Measurements from ENCODE around the gene BTBD7.

The BTBD7 gene

DNA sequence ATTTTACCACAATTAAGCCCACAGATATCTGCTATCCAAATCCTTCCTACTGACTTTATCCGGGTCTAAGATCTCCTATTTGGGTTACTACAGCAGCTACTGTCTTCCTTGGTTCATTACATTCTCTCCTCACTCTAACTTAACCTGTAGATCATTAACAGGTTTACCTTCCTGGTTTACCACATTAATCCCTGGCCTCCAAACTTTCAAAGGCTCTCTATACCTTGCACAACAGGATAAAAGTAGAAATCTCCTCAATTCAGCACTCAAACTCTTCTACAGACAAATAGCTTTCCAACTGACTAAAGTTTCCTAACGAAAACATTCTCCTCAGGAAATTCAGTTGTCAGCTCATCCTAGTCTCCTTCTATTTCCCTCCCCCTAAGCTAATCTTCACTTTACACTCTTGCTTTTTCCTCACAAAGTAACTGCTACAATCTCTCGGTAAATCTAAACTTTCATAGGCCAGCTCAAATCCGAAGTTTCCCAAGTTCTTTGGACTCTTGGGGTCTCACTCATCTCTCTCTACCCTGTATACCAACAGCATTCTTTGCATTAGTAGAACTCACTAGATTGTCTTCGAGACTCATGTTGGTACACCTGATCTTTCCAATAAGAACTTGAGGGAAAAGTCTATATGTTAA, 2.7 kb downstream of the BTBD7 start:
- DNase-seq (ENCODE audit: low read depth) = no peak

DNA sequence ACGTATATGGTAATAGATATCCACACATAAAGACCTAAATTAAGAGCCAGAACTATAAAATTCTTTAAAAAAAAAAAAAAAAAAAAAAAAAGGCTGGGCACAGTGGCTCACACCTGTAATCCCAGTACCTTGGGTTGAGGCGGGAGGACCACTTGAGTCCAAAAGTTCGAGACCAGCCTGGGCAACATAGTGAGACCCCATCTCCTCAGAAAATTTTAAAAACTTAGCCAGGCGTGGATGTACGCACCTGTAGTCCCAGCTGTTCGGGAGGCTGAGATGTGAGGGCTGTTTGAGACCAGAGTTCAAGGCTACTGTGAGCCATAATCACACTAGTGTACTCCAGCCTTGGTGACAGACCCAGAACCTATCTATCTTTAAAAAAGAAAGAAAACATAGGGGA, 4.3 kb downstream of the BTBD7 start:
- no peak for DNase-seq (ENCODE audit: low read depth)

DNA sequence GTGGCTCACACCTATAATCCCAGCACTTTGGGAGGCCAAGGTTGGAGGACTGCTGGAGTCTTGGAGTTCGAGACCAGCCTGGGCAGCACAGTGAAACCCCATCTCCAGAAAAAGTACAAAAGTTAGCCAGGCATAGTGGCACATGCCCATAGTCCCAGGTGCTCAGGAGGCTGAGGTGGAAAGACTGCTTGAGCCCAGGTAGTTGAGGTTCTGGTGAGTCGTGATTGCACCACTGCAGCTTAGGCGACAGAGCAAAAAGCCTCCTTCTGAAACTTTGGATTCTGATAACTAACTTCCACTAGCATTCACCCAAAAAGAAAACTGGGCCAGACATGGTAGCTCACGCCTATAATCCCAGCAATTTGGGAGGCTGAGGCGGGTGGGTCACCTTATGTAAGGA, 6.6 kb downstream of the BTBD7 start:
- DNase-seq (ENCODE audit: low read depth) = no peak

DNA sequence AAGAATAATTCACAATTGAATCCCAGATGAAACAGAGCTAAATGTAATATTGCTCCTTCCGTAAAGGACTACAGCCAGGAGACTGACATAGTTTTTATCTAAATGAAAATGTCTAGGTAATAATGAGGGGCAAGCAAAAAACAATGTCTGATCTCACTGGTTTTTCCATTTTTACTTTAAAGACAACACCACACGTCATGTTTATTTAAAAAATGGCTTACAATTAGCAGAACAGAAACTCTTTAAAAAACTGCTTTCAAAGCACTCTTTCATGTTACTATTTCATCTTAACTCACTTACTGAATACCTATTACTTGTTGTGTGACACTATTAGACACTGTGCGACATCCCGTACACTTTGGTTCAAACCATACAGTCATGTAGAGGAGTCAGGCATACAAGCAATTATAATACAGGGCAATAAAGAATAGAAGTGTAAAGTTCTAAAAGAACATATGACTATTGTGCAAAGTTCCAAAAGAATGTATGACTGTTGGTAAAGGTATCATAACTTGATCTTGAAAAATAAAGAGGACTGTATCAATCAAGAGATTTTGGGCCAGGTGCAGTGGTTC, 9.1 kb downstream of the BTBD7 start:
- DNase-seq (ENCODE audit: low read depth) = no peak

DNA sequence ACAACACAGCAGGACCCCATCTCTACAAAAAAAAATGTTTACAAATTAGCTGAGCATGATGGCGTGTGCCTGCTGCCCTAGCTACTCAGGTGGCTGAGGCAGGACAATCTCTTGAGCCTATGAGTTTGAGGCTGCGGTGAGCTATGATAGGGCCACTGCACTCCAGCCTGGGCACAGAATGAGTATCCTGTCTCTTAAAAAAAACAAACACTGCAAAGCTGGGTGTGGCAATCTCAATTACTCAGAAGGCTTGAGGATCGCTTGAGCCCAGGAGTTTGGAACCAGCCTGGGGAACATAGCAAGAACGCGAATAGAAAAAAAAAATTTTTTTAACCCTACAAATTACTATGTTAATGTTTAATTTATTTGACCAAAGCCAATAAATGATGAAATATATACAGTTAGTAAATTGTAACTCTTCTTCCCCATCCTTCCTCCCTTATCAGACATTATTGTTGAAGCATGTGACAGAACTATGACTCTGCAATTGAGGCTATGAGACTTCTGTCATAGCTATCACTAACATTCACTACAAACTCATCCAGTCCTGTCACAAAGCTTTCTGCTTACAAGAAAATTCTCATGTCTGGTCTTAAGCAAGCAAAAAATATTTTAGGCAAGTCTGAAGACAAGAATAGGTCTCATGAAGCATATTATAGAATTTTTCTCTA, 9.8 kb downstream of the BTBD7 start:
- DNase-seq (ENCODE audit: low read depth) = no peak

DNA sequence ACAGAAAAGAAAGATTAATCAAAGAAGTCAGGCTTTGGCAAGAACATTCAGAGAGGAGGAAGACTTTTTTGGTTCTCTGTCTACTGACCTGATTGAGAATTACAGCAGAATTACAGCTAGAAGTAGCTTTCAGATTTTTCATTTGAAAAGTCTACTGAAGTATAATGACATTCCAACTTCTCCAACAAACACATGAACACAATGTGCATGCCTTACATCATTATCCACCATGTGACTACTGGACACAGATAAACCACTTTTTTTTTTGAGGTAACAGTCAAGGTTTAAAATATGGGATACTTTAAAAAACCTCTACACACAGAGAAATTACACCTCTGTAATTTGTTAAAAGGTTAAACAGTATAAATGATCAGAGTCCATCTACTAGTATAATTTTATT, 12.3 kb downstream of the BTBD7 start:
- DNase-seq (ENCODE audit: low read depth) = no peak

DNA sequence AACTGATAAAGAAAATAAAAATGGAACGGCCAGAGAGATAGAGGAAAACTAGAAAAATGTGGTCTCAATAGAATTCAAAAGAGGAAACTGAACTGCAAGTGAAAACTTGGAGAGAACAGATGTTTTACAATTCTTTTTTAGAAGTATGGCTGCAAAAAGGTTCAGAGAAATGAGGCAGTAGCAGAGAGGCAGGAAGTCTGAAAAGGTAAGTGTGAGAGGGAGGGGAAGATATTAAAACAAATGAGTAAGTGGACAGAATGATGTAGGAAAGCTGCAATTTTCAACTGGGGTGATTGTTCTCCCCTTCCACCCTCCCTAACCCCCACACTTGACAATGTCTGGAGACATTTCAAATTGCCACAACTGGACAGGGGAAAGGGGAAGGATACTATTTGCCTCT, 12.9 kb downstream of the BTBD7 start:
- DNase-seq (ENCODE audit: low read depth) = no peak

DNA sequence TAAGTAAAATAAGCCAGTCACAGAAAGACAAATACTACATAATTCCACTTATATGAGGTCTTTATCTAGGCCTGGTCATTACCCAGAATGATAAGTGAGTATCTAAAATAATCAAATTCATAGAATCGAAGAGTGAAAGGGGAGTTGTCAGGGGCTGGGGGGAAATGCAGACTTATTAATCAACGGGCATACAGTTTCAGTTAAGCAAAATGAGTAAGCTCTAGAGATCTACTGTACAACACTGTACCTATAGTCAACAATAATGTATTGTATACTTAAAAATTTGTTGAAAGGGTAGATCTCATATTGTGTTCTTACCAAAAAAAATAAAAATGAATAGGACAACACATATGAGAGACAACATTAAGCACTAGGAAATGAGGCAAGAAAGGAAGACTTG, 13.3 kb downstream of the BTBD7 start:
- DNase-seq (ENCODE audit: low read depth) = no peak

DNA sequence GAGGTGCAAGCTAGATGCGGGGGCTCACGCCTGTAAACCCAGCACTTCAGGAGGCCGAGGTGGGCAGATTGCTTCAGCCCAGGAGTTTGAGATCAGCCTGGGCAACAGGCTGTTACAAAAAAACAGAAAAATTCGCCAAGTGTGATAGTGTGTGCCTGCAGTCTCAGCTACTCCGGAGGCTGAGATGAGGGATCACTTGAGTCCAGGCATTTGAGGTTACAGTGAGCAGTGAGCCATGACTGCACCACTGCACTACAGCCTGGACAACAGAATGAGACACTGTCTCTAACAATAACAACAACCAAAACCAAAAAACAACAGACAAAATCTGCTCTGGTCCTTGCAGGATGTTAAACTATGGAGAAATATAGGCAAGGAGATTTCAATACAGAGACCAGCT, 13.9 kb downstream of the BTBD7 start:
- DNase-seq (ENCODE audit: low read depth) = no peak

DNA sequence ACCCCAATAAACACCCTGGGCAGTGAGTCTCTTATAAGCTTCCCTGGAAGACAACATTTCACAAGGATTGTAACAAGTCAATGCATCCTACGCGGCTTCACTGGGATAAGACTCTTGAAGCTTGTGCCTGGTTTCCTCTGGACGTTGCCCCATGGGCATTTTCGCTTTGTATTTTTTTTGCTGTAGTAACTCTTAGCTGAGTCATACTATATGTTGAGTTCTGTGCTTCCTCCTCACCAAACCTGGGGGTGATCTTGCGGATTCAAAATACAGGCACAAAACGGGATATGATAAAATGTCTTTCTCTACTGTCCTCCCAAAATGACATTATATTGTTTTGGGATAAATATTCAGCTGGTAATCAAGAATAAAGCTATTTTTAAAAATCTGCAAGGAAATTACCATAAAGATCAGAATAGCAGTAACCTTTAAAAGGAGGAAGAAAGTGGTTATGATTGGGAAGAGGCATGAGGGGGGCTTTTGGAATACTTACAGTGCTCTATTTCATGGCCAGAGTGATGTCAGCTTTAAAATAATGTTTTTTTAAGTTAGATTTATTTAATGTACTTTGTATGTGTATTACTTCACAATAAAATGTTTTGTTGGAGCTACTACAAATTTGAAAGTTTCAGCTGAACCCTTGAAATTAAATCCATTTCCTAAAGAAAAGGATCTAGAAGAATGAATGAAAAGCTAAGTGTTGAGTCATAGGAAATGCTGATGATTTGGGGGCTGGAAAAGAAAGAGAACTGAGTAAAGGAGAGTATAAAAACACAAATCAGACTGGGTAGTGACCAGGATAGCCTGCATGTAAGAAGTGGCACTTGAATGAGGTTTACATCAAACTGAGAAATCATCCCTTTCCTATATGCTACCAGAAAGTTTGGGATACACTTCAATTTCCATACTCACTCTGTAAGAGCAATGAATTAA, 14.7 kb downstream of the BTBD7 start:
- DNase-seq (ENCODE audit: low read depth) = no peak

DNA sequence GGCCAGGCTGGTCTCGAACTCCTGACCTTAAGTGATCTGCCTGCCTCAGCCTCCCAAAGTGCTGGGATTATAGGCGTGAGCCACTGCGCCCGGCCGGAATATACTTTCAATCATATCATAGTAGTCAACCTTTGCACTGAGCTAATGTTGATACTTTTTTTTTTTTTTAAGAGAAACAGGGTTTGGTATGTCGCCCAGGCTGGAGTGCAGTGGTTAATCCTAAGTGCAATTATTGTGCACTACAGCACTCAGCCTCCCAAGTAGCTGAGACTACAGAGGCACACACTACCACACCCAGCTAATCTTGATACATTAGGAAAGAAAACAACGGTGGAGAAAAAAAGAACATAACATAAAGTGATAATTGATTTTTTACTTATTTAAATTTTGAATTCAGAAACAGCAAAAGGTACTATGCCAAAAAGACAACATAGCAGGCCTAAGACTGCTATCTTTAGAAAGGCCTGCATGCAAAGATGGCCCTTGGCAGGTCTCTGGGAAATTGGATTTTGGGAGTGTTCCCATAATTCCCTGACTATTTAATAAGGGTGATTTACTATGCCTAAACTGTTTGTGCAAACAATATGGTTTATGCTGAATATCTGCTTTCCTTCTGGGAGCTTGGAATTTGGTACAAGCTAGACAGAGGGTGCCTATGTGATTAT, 15.5 kb downstream of the BTBD7 start:
- no peak for DNase-seq (ENCODE audit: low read depth)

DNA sequence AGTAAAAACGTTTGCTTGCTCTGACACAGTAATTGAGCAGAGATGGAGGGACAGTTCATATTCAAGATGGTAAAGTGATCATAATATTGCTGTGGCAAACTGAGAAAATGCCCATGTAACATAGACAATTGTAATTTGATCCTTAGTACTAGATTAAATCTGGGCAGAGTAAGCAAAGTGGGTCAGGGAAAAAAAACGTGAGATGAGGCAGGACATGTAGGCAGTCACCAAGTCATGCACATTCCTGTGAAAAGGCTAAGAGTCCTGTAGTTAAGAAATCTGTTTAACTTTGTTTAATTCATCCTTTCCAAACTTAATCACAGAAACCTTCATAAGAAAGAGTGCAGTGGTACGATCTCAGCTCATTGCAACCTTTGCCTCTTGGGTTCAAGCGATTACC, 16.1 kb downstream of the BTBD7 start:
- no peak for DNase-seq (ENCODE audit: low read depth)

DNA sequence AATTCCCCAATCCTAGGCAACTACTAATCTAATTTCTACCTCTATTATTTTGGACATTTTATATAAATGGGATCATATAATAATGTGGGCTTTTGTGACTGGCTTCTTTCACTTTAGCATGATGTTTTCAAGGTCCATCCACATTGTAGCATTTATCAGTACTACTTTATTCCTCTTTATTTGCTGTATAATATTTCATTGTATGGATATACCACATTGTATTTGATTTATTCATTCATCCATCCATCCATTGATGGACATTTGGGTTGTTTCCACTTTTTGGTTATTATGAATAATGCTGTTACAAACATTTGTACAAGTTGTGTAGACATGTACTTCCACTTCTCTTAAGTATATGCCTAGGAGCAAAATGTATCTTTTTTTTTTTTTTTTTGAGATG, 17.3 kb downstream of the BTBD7 start:
- DNase-seq (ENCODE audit: low read depth) = no peak

DNA sequence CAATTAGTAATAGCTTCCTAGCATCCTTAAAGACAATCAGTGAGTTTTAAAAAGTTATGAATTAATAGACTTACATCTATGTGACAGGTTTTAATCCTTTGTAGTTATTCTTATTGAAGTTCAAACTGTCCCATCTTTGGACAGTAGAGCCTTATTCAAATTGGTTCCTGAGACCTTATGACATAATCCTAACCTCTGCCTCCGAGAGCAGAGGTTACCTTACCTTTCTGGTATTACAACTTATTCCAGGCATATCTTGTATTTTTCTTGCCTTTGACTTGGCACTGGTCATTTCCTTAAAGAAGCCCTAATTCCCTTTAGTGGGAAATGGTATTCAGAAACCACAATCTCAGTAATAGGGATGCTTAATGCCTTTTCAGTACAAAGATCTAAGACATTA, 21.8 kb downstream of the BTBD7 start:
- DNase-seq (ENCODE audit: low read depth) = no peak

DNA sequence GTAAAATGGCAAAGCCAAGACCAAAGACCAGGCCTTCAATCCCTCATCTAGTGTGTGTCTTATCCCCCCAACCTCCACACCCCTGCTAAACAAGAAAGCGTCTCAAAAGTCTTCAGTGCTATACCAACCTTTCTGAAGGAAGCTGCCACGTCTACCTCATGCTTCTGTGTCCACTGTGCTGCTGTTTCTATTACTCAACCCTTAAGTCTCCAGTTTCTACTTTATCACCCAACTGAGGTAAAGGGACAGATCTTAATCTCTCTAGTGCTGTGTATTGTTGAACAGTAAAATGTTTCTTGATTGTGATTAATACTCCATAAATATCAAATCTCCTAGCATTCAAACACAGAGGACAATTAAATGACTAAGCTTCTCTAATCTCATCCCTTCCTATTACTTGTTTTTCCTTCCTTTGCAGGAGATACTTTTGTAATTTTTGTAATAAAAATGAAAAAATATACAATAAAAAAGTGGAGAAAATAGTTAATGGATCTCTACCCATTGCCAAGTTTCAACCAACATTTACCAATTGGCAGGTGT, 23.3 kb downstream of the BTBD7 start:
- DNase-seq (ENCODE audit: low read depth) = no peak

DNA sequence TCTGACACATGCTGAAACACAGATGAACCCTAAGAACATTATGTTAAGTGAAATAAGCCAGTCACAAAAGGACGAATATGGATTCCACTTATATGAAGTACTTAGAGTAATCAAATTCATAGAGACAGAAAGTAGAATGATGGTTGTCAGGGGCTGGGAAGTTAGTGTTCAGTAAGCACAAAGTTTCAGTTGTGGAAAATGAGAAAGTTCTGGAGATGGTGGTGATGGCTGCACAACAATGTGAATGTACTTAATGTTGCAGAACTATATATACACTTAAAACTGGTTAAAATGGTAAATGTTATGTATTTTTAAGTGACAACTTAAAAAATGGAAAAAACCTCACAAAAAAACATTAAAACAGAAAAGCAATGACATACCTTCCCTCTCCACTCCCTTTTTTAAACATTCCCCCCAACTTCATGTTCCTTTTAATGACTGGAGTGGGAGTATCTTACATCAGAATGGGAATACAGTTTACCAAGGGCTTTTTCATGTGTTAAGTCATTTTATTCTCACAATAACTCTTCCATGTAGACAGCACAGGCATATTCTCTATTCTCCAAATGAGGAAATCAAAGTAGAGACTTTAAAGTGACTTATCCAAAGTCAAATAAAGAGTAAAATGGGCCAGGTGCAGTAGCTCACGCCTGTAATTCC, 24.0 kb downstream of the BTBD7 start:
- no peak for DNase-seq (ENCODE audit: low read depth)

DNA sequence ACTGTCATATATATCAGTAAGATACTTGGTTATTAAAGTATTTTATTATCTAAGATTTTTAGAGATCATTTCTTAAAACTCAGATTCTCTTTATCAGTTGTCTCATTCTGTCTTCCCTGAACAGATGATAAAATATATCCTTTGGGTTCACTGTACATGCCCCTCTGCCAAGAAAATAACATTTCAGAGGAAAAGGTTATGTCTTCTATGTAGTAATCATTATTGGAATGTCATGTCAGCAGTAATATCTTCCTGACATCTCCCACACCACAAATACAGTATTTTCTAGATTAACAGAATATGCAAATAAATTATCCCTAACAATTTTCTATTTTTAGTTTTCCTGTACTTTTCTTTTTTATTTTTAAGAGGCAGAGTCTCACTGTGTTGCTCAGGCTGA, 26.0 kb downstream of the BTBD7 start:
- DNase-seq (ENCODE audit: low read depth) = no peak

DNA sequence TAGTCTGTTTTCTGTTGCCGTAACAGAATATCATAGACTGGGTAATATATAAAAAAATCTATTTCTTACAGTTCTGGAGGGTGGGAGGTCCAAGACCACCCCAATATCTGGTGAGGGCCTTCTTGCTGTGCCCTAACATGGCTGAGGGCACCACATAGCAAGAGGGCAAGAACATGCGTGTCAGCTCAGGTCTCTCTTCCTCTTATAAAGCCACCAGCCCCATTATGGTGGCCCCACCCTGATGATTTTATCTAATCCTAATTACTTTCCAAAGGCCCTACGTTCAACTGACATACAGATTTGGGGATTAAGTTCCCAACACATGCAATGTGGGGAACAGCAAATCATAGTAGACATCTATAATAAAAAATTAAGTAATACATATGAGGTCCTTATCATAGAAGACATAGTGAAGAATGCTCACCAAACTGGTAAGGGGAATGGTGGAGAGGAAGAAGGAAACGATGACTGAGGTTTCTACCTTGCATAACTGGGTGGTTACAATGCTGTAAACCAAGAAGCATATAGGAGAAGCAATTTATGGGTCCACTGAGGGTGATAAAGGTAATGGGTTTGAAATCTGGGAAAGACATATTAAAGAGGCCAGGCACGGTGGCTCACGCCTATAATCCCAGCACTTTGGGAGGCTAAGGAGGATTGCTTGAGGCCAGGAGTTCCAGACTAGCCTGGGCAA, 27.0 kb downstream of the BTBD7 start:
- DNase-seq (ENCODE audit: low read depth) = no peak

DNA sequence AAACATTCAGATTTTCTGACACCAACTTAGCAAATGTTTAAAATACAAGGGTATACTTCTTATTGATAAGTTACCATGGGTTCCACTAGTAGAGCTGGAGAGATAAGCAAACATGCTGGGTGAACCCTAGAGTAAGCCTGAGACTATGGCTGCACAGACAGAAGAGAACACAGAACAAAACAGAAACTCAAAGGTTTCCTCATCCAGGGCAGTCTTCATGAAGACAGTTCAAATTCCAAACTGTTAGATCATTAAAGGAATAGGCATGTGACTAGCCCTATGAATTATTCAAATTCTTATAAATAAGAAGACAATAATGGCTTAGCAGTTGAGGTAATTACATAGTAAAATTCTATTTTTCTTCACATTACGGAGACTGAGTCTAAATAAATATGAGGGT, 28.1 kb downstream of the BTBD7 start:
- DNase-seq (ENCODE audit: low read depth) = no peak

DNA sequence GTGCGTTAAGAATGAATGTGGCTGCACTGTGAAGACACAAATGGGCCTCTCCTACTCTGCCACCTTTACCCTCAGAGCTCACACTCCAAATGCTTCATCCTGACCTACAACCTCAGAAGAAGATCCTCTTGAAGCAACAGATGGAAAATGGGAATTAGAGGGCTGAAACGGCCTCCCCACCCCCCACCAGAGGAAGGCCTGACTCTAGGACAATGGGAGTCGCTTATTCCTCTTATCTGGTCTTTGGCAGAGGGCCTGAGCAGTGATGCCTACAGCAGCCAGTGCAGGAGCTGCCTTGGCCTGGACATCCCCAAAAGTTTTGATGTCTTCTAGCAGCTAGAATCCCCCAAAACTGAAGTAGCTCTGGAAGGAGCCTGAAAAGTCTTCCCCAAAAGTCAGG, 29.2 kb downstream of the BTBD7 start:
- no peak for DNase-seq (ENCODE audit: low read depth)
